ENCODE data around the gene CHD5. TPM values are rescaled to one million over a fixed set of nuclear protein-coding genes. Genes with fewer than 3 reads are reported as not detected.
"Not testable (repeated sequence)": the region's sequence is repeated elsewhere in the genome, so short reads cannot be mapped to it uniquely, and the experiment has no call there.

CHD5 gene
- total RNA-seq = 0.83 TPM

GRCh38 chr1:6180268-6180706 is at the start of gene CHD5:
Gene CHD5 (minus strand): TSS chr1:6180321. CDS start chr1:6180023, 298 bp downstream.
- DNase-seq (ENCODE audit: low spot score) = no peak

DNA sequence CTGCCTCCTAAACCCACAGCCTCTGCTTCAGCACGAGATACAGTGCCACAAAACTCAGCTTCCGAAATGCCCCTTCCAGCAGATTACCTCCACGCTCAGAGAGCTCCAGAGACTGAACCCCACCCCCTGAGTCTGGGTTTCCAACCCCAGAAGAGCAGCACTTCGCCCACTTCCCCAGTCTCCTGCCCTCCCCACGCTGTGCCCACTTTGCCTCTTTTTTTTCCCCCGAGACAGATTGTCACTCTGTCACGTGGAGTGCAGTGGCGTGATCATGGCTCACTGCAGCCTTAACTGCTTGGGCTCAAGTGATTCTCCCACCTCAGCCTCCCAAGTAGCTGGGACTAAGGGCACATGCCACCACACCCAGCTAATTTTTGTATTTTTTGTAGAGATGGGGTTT is 45.5 kb upstream of the CHD5 start:
- no peak for DNase-seq (ENCODE audit: low spot score)

DNA sequence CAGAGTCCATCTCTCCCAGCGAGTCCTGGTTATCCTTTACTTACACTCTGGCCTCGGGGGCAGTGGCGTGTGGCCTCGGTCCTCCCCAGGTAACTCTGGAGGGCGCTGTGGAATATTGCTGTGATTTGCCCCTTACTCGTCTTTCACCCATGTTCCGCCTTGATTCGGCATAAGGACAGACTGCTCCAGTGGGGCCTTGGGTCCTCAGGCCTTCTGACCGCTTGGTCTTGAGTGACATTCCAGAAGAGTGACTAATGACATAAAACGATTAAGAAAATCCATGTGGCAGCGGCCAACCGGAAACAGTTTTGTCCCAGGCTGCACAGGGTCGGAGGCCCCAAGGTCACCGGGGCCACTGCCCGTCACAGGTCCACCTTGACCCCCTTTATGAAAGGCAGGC is 44.6 kb upstream of the CHD5 start:
- DNase-seq (ENCODE audit: low spot score) = no peak

- DNase-seq (ENCODE audit: low spot score) = no peak
Measured at GRCh38 chr1:6223617-6224016, 43.5 kb upstream of the CHD5 start.

DNA sequence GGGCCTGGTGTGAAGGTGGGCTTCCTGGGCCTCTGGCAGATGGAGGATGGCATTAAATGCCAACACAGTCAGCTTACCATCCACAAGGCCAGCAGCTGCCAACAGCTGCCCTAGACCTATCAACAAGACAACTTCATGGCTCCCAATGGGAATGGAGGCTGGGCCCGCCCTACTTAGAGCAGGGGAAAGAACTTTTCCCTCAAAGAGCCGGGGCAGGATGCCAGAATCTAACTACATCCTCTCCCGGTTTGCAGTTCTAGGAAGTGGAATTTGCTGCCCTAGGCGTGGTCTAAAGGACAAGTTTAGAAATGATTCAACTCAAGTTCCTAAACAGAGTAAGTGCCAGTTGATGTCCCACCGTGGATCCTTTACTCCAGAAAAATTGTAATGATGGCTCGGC is 42.5 kb upstream of the CHD5 start:
- peak; percentile 73 for DNase-seq (ENCODE audit: low spot score)

DNA sequence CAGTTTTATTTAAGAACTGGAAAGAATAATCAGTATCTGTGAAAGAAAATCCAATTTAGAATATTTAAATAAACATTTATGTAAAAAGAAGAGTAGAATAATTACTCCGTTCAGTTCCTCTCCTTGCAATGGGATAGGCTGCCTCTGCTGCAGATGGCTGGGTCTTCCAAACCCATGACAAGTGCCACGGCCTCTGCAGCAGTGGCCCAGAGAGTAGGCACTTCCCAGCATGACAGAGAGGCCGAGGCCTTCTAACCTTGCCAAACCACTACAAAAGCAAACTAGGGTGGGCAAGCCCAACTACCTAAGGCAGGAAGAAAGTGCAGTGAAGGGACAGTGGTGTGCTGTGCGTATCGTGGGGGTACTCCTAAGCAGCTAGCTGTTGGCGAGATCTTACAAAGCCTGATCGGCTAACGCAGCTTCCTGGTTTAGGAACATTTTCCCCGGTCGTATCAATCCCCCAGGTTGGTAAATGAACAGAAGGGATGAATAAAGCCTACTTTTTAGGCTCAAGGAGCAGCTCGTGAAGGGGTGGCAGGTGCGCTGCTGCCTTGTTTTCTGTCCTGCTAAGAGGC is 41.2 kb upstream of the CHD5 start:
- DNase-seq (ENCODE audit: low spot score) = no peak

- DNase-seq (ENCODE audit: low spot score) = no peak
Measured at GRCh38 chr1:6220236-6220635, 40.1 kb upstream of the CHD5 start.

GRCh38 chr1:6219641-6220040 is 39.5 kb upstream of the CHD5 start:
- not testable (repeated sequence) for DNase-seq (ENCODE audit: low spot score)

DNA sequence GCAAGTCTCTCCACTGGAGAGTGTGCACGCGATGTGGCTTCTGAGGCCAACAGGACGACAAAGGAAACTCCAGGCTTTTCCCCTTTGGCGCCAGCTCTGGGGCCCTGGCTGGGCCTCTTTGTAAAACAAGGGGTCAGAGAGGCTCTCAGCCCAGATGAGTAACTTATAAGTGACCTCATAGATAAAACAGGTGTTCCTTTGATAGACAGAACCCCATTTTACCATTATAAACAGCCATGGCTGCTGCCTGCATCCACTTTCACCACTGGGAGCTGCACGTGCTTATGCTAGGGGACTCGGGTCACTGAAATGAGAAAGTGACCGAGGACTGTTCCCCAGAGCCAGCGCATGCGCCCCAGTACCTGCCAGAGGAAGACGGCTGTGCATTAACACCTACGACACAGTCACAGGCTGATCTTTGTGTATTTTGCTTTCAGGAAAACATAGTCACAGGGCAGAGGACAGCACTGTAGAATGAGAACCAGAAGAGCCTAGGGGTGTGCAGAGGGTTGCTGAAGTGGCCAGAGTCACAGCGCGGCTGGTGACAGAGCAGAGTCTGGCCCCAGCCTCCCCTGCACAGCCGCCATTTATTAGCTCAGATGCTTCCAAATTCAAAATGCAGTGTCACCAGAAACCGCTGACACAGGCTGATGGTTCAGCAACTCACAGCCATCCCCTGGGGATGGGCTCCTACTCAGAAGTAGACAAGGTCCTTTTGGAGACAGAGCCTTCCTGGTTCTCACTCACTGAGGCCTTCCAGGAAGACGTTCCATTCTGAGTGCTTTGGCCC is 38.4 kb upstream of the CHD5 start:
- DNase-seq (ENCODE audit: low spot score) = no peak

DNA sequence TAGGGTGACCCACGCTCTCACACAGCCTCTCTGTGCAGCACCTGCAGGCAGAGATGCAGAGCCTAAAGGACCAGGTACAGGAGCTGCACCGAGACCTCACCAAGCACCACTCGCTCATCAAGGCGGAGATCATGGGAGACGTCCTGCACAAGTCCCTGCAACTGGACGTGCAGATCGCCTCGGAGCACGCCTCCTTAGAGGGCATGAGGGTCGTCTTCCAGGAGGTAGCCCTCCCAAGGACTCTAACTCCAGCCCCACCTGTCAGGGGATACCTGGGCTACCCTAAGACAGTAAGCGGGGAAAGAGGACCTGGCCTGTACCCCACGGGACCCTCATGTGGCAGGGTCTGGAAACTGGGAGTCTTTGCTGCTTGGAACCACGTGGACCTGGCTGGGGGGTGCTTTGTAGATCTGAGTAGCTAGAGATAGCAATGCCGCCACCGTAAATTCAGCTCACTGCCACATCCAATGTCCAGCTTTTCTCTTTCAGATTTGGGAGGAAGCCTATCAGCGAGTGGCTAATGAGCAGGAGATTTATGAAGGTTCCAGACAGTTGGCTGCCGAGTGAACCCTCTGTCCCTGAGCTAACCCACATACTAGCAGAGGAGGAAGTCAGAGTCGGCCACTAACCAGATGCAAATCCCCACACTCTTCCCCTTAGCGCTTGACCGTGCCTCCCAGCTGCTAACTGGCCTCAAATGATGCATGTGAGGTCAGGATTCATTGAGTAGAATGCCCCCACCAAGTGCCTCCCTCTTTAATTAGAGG is 32.3 kb upstream of the CHD5 start:
- no peak for DNase-seq (ENCODE audit: low spot score)

DNA sequence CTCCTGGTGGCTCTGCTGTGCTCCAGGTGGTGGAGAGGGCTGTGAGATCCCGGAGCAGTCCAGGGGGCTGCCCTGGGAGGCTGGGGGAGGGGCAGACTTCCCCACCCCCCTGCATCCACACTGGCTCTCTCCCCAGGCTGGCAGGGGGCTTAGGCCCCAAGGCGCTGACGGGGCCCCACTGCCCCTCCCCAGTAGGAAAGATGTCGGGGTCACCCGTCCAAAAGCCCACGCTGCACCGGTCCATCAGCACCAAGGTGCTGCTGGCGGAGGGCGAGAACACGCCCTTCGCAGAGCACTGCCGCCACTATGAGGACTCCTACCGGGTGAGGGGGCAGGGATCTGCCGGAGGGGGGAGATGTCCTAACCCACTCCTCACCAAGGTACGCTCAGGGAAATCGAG is 31.6 kb upstream of the CHD5 start:
- DNase-seq (ENCODE audit: low spot score) = no peak

DNA sequence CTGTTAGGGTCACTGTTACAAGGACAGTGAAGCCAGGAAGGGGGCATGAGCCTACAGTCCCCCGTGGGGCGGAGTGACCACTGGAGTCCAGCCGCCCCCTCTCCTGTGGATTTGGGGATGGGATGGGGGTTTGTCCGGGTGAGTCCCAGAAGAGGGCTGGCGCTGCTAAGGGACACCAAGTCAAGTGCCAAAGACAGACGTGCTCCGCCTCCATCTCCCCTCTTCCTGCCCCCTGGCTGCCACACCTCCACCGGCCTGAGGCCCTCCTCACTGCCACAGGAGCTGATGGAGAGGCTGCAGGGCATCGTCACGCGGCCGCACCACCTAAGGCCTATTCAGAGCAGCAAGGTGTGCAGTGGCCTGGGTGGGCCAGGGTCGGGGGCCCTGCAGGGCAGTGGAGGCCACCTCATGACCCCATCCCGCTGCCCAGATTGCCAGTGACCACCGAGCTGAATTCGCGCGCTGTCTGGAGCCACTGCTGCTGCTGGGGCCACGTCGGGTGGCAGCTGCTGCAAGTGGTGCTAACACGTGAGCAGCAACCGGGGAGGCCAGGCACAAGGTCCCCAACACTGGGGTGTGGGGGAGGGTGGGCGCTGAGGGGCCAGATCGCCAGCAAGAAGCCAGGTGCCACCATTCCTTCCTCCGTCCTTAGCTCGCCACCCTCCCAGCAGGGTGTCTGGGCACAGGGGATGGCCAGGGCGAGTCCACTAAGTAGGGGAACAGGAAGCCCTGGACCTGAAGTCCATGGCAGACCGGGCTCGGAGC is 30.7 kb upstream of the CHD5 start:
- DNase-seq (ENCODE audit: low spot score) = no peak

DNA sequence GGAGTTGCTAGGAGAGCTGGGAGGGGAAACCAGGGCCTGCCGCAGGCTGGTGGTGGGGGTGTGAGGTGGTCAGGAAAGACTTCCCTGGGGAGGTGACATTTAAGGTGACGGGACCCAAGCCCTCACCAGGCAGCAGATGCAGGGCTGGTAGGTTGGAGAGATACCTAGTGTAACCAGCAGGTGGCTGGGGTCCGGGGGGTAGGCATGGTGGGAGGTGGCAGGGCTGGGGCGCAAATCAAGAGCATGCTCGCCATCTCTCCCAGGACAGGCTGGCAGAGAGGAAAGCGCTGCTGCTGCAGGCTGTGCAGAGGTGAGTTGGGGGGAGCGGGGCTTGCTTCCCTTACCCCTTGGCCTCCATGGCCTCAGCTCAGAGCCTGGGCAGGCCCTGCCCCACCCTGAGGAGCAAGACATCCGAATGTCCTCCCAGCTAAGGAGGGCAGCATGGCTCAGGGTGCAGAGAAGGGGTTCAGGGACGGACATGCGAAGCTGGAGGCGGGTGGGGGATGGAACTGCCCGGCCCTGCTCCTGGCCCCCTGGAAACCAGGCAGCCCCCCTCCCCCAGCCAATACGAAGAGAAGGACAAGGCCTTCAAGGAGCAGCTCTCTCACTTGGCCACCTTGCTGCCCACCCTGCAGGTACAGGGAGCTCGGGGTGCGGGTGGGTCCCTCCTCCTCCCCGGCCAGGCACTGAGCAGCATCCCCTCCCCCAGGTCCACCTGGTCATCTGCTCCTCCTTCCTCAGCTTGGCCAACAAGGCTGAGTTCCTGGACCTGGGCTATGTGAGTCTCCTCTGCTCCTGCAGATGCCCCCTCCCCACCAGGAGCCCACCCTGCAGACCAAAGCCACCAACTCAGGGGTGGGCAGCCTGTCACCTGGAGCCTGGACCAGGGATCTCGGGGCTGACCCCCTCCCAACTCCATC is 29.8 kb upstream of the CHD5 start:
- no peak for DNase-seq (ENCODE audit: low spot score)

GRCh38 chr1:6208723-6209660 is 28.9 kb upstream of the CHD5 start:
- DNase-seq (ENCODE audit: low spot score) = no peak

- no peak for DNase-seq (ENCODE audit: low spot score)
Measured at GRCh38 chr1:6207921-6208320, 27.8 kb upstream of the CHD5 start.

DNA sequence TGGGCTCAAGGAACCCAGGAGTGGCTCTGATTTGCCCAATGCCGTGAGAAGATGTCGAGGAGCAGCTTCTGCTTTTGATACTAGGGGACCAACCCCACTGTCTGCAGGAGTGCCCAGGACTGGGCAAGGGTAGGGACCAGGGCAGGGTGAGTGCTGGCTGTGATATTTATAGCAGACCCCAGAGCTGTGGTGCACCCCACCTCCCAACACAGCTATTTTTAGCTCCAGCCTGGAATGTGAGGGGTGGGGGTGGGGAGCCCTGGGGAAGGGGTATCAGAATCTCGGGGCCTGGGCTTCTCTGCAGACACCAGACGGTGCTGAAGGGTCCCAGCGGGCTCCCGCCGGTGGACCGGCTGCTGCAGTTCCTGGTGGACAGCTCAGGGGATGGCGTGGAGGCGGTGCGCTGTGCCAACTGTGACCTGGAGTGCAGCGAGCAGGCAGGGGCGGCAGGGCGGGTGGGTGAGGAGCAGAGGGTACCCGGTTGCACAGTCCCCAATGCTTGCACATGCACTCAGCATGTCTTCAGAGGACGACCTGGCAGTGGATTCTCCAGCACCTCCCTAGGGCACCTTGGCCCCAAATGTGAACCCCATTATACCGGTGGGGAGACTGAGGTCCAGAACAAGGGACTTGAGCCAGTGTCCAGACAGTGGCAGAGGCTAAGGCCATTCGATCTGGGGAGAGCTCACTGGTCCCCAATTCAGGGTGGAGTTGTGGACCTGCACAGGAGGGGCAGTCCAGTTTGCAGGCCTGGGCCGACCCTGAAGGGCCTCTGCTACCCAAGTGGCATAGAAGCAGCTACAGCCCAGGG is 27.2 kb upstream of the CHD5 start:
- DNase-seq (ENCODE audit: low spot score) = no peak

GRCh38 chr1:6206520-6206855 is 26.4 kb upstream of the CHD5 start:
- DNase-seq (ENCODE audit: low spot score) = no peak

DNA sequence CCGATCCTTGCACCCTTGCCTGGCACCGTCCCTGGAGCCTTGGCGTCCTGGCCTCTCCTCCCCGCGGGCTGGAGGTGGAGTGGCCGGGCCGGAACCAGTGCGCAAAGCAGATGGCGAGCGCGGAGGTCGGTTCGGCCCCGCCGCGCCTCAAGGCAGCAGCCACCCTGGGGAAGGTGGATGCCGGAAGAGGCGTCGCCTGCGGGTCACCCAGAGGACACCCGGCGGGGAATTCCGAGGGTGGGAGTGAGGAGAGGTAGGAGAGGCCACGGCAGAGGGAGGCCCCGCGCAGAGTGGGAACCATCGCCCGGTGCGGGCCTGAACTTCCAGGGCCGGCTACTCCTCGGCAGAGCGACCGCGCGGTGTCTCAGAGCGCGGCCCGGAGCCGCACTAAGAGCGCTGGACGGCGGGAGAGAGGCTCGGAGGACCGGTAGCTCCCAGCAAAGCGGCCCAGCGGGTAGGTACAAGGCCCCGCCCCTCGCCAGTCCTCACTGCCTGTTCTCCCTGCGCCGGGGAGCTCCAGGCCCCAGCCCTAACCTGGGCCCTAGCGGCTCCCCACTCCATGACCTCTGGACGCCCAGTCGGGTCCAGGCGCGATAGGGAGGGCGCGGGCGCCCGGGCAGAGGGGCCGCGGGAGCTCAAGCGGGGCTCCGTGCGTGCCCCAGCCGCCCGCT is 25.9 kb upstream of the CHD5 start, which contains the start of gene RNF207:
Gene RNF207, plus strand, starts transcription at position 271 of the 671 bp plus-strand sequence. CDS start 417 bp downstream, outside the sequence.
- DNase-seq (ENCODE audit: low spot score) = peak; percentile 78
